Spleen (tissue), 11 donors: ENCODE measurements around the gene LHFPL3. TPM values are rescaled to one million over a fixed set of nuclear protein-coding genes. Genes with fewer than 3 reads are reported as not detected.

Experiments
- DNase-seq: peaks from one replicate; pipeline ENCODE4 v3.0.0-alpha.2; 2020
- H3K27ac ChIP-seq, 8 donors: fragments of 200-600 bp; sonication (generic) in 7 of 8; 1 replicate in 4 of 8; 2 replicates in 4 of 8; pipeline versions ENCODE4 v1.5.0 to v1.8.0; 2016 to 2021; ENCODE audit warnings: inconsistent platforms in 4 of 8, mild to moderate bottlenecking in 4 of 8, moderate library complexity in 1 of 8
- H3K27me3 ChIP-seq, 7 donors: fragments of 200-600 bp; sonication (generic) in 6 of 7; replicated peaks in 1 of 7; 1 replicate in 4 of 7; 2 replicates in 3 of 7; pipeline versions ENCODE4 v1.5.0 to v1.8.0; 2016 to 2021; ENCODE audit warnings: inconsistent platforms in 3 of 7, mild to moderate bottlenecking in 1 of 7
- H3K36me3 ChIP-seq, 6 donors: fragments of 200-600 bp; sonication (generic) in 5 of 6; 1 replicate in 4 of 6; 2 replicates in 2 of 6; pipeline versions ENCODE4 v1.5.0 to v1.8.0; 2016 to 2021; ENCODE audit warnings: inconsistent platforms in 2 of 6
- H3K4me1 ChIP-seq, 6 donors: fragments of 200-600 bp; sonication (generic) in 5 of 6; 1 replicate in 3 of 6; 2 replicates in 3 of 6; pipeline versions ENCODE4 v1.5.0 to v1.8.0; 2016 to 2021; ENCODE audit warnings: inconsistent platforms in 3 of 6
- H3K4me3 ChIP-seq, 8 donors: fragments of 200-600 bp; sonication (generic) in 7 of 8; 1 replicate in 4 of 8; 2 replicates in 4 of 8; pipeline versions ENCODE4 v1.5.0 to v1.8.0; 2016 to 2021; ENCODE audit warnings: inconsistent platforms in 4 of 8, mild to moderate bottlenecking in 4 of 8, moderate library complexity in 2 of 8
- H3K9me3 ChIP-seq, 8 donors: fragments of 200-600 bp; sonication (generic) in 7 of 8; 1 replicate in 4 of 8; 2 replicates in 4 of 8; pipeline versions ENCODE4 v1.5.0 to v1.8.0; 2016 to 2021; ENCODE audit warnings: inconsistent platforms in 4 of 8
- CTCF ChIP-seq, 11 experiments: fragments of 200-600 bp in 7 of 11; fragments of 450-650 bp in 4 of 11; sonication (generic) in 4 of 11; IDR thresholded peaks in 8 of 11; conservative IDR thresholded peaks in 3 of 11; 1 replicate in 7 of 11; 2 replicates in 4 of 11; pipeline versions ENCODE4 v1.4.0 to v1.8.0; 2016 to 2021; ENCODE audit warnings: antibody characterized with exemption in 11 of 11, inconsistent platforms in 4 of 11, mild to moderate bottlenecking in 1 of 11
- POLR2A ChIP-seq, 3 donors: fragments of 450-650 bp; IDR thresholded peaks; one replicate each; pipeline ENCODE4 v1.5.1; 2017; ENCODE audit warnings: antibody characterized with exemption in 3 of 3, mild to moderate bottlenecking in 1 of 3
- POLR2AphosphoS5 ChIP-seq, 3 donors: sonication (generic); formaldehyde crosslinking; IDR thresholded peaks; one replicate each; pipeline ENCODE4 v1.5.1; 2017; ENCODE audit warnings: antibody characterized with exemption in 3 of 3
- WGBS, 5 donors: extraction: QIAGEN DNeasy Blood & Tissue Kit in 3 of 5; methylation state at CpG; one replicate each; pipeline versions ENCODE4 v1.1.5 to v1.1.7; 2013 to 2018; 5-methylcytosine and 5-hydroxymethylcytosine counted together
- intact Hi-C: fragments of 100-400 bp; cut with DNase I; formaldehyde crosslinking; loops from one replicate; pipeline ENCODE4 v1.15.0; 2023; ENCODE audit warnings: low total_unique reads
- polyA plus RNA-seq, 3 donors: library from polyadenylated mRNA; stranded (reverse); fragments of 200-250 nt; gene quantifications; one replicate each; pipeline ENCODE4 v1.2.1, GENCODE V29; 2013
- total RNA-seq, 7 donors: library from RNA; depleted of rRNA in 3 of 7; stranded (reverse); fragments of >200 nt in 3 of 7; fragmentation: NEBNext Ultra II Directional in 4 of 7; extraction: Animal tissue kit (Norgen Biotek cat#: 25700) in 4 of 7; gene quantifications; one replicate each; pipeline versions ENCODE4 v1.1.0 to v1.2.1, GENCODE V29; 2016 to 2021
- donor health status: healthy with polysubstance abuse.
- donor health status: DM: no; HTN: no; CAD: no; lungs with moderate emphysema.
- donor health status: DM: no; HTN: no; CAD: no.
- donor health status: Bipolar disorder and iron deficiency.
- donor health status: healthy.
- donor health status: DM: no; HTN: no; CAD: no.
- donor health status: DM: yes; HTN: yes; CAD: no.

The LHFPL3 gene
- total and polyA plus RNA-seq, 10 donors: 0.07 to 1.0 (median 0.20) TPM; not detected in 3

GRCh38 chr7:104497379-104497967, 169.1 kb downstream of the LHFPL3 start:
- WGBS, 5 donors: 61 to 73% (median 72%) methylated on average over 3 of the region's 3 CpGs
- intact Hi-C loops: no loop called here

GRCh38 chr7:104499975-104500374, 171.6 kb downstream of the LHFPL3 start:
- TF ChIP-seq POLR2A (IDR thresholded peaks at IDR 0.05): no peak
- no peak for TF ChIP-seq CTCF (IDR thresholded peaks at IDR 0.05 in 8 of 11, conservative IDR thresholded peaks at IDR 0.05 in 3 of 11)
- no peak for TF ChIP-seq POLR2AphosphoS5 (IDR thresholded peaks at IDR 0.05)
- intact Hi-C loops: no loop called here
- H3K27me3 ChIP-seq: no peaks in the 10 kb centered on the region
- H3K4me3 ChIP-seq: no peak overlapping the region
- no peaks in the 10 kb centered on the region for H3K4me1 ChIP-seq
- no peaks in the 10 kb centered on the region for H3K36me3 ChIP-seq
- no peak for DNase-seq
- 66 to 89% (median 79%) methylated on average over 5 of the region's 5 CpGs for WGBS, 5 donors
- H3K9me3 ChIP-seq: no peaks in the 10 kb centered on the region
- no peak overlapping the region for H3K27ac ChIP-seq

More at GRCh38 chr7:104497379-104497967, 169.1 kb downstream of the LHFPL3 start:
- no peaks in the 10 kb centered on the region for H3K4me1 ChIP-seq
- no peak for DNase-seq
- TF ChIP-seq CTCF (IDR thresholded peaks at IDR 0.05 in 8 of 11, conservative IDR thresholded peaks at IDR 0.05 in 3 of 11): no peak
- no peaks in the 10 kb centered on the region for H3K27me3 ChIP-seq
- H3K27ac ChIP-seq: no peak overlapping the region
- no peak overlapping the region for H3K4me3 ChIP-seq
- no peaks in the 10 kb centered on the region for H3K36me3 ChIP-seq
- H3K9me3 ChIP-seq: no peaks in the 10 kb centered on the region

- intact Hi-C loops: no loop called here
- peaks cover 0 to 5% (median 0%) of the 10 kb centered on the region in 8 donors for H3K9me3 ChIP-seq
- DNase-seq: no peak
- TF ChIP-seq CTCF (IDR thresholded peaks at IDR 0.05 in 8 of 11, conservative IDR thresholded peaks at IDR 0.05 in 3 of 11): no peak
- H3K4me1 ChIP-seq: no peaks in the 10 kb centered on the region
- no peaks in the 10 kb centered on the region for H3K27me3 ChIP-seq
- no peak overlapping the region for H3K27ac ChIP-seq
- H3K4me3 ChIP-seq: no peak overlapping the region
- H3K36me3 ChIP-seq: no peaks in the 10 kb centered on the region
These were observed 181.5 kb downstream of the LHFPL3 start for GRCh38 chr7:104509874-104510273.

GRCh38 chr7:104524853-104525252, 196.4 kb downstream of the LHFPL3 start:
- no peak overlapping the region for H3K27ac ChIP-seq
- no peaks in the 10 kb centered on the region for H3K4me1 ChIP-seq
- 68 to 82% (median 72%) methylated on average over 3 of the region's 3 CpGs for WGBS, 5 donors
- no peaks in the 10 kb centered on the region for H3K27me3 ChIP-seq
- intact Hi-C loops: no loop called here
- no peaks in the 10 kb centered on the region for H3K9me3 ChIP-seq
- no peaks in the 10 kb centered on the region for H3K36me3 ChIP-seq
- no peak overlapping the region for H3K4me3 ChIP-seq
- no peak for DNase-seq
- TF ChIP-seq POLR2A (IDR thresholded peaks at IDR 0.05) (no peak), POLR2AphosphoS5 (IDR thresholded peaks at IDR 0.05) (no peak), CTCF (IDR thresholded peaks at IDR 0.05 in 8 of 11, conservative IDR thresholded peaks at IDR 0.05 in 3 of 11) (no peak)
